ENCODE results near the gene WDR86.

DNA sequence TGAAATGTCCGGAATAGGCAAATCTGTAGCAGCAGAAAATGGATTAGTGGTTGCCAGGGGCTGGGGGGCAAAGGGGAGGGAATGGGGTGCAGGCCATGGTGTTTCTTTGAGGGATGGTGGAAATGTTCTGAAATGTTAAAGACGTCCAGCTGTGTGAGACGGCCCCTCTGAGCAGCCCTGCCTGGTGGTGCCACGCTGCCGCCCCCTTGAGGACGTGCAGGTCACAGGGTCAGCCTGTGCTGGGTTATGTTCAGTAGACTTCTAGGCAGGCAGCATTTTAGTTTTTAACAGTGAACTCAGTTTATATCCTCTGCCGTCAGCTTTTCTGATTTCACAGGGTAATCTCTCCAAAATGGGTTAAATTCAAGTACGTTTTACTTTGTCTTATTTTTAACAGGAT lies 58.8 kb downstream of the WDR86 start:
- TF ChIP-seq CTCF (IDR thresholded peaks at IDR 0.05) (no peak), POLR2A (IDR thresholded peaks at IDR 0.05) (no peak)
